Suprapubic skin (tissue), 4 donors: ENCODE results near the gene ASCL5. TPM values are rescaled to one million over a fixed set of nuclear protein-coding genes. Genes with fewer than 3 reads are reported as not detected.

Experiments used
- DNase-seq, 2 donors: peaks; one replicate each; pipeline ENCODE4 v3.0.0-alpha.2; 2019; ENCODE audit warnings: low spot score in 2 of 2
- H3K27ac ChIP-seq: fragments of 200-600 bp; sonication (generic); one replicate; pipeline ENCODE4 v1.5.1; 2019
- H3K27me3 ChIP-seq: fragments of 200-600 bp; sonication (generic); one replicate; pipeline ENCODE4 v1.5.1; 2019
- H3K36me3 ChIP-seq: fragments of 200-600 bp; sonication (generic); one replicate; pipeline ENCODE4 v1.5.1; 2019
- H3K4me1 ChIP-seq: fragments of 200-600 bp; sonication (generic); one replicate; pipeline ENCODE4 v1.5.1; 2019
- H3K4me3 ChIP-seq: fragments of 200-600 bp; sonication (generic); one replicate; pipeline ENCODE4 v1.5.1; 2019; ENCODE audit warnings: mild to moderate bottlenecking
- H3K9me3 ChIP-seq: fragments of 200-600 bp; sonication (generic); one replicate; pipeline ENCODE4 v1.5.1; 2019
- CTCF ChIP-seq, 2 donors: fragments of 200-600 bp in 1 of 2; fragments of 450-650 bp in 1 of 2; sonication (generic) in 1 of 2; IDR thresholded peaks; one replicate each; pipeline ENCODE4 v1.5.1; 2016 to 2019; ENCODE audit warnings: antibody characterized with exemption in 2 of 2, mild to moderate bottlenecking in 1 of 2, moderate library complexity in 1 of 2
- EP300 ChIP-seq: sonication (generic); formaldehyde crosslinking; IDR thresholded peaks from one replicate; pipeline ENCODE4 v1.6.1; 2017; ENCODE audit warnings: antibody characterized with exemption
- POLR2A ChIP-seq, 2 donors: fragments of 450-650 bp; IDR thresholded peaks; one replicate each; pipeline ENCODE4 v1.6.1; 2017; ENCODE audit warnings: antibody characterized with exemption in 2 of 2, mild to moderate bottlenecking in 2 of 2, moderate library complexity in 2 of 2
- POLR2AphosphoS5 ChIP-seq, 3 donors: sonication (generic); formaldehyde crosslinking; IDR thresholded peaks; one replicate each; pipeline ENCODE4 v1.6.1; 2017; ENCODE audit warnings: antibody characterized with exemption in 3 of 3
- WGBS: methylation state at CpG from one replicate; pipeline ENCODE4 v1.1.5; 2018; 5-methylcytosine and 5-hydroxymethylcytosine counted together
- total RNA-seq, 4 donors: library from RNA; depleted of rRNA; stranded (reverse); fragments of >200 nt; gene quantifications; one replicate each; pipeline ENCODE4 v1.1.0, GENCODE V29; 2016

ASCL5 gene
- total RNA-seq, 4 donors from 2014 or later, result not detected

GRCh38 chr1:201072149-201072548, 54.8 kb downstream of the ASCL5 start:
- DNase-seq, result no peak
- Histone ChIP-seq H3K9me3 (no peaks in the 10 kb centered on the region), H3K4me1 (no peaks in the 10 kb centered on the region), H3K4me3 (no peak overlapping the region), H3K27ac (no peak overlapping the region), H3K27me3 (no peaks in the 10 kb centered on the region), H3K36me3 (no peaks in the 10 kb centered on the region)
- 56% methylated on average over 5 of the region's 5 CpGs for WGBS
- TF ChIP-seq POLR2AphosphoS5 (IDR thresholded peaks at IDR 0.05) (no peak), EP300 (no peak), POLR2A (IDR thresholded peaks at IDR 0.05) (no peak), CTCF (IDR thresholded peaks at IDR 0.05) (no peak)

GRCh38 chr1:201069636-201070035, 57.3 kb downstream of the ASCL5 start:
- H3K9me3 ChIP-seq, result no peaks in the 10 kb centered on the region
- H3K4me1 ChIP-seq, result no peaks in the 10 kb centered on the region
- DNase-seq, result no peak
- no peaks in the 10 kb centered on the region for H3K36me3 ChIP-seq
- no peak for TF ChIP-seq POLR2AphosphoS5 (IDR thresholded peaks at IDR 0.05)
- no peak for TF ChIP-seq EP300
- TF ChIP-seq POLR2A (IDR thresholded peaks at IDR 0.05), result no peak
- no peak for TF ChIP-seq CTCF (IDR thresholded peaks at IDR 0.05)
- WGBS, result 88% methylated on average over 3 of the region's 3 CpGs
- H3K4me3 ChIP-seq, result no peak overlapping the region
- H3K27me3 ChIP-seq, result peaks cover 10% of the 10 kb centered on the region
- no peak overlapping the region for H3K27ac ChIP-seq

- WGBS, result 78% methylated on average over 4 of the region's 4 CpGs
- H3K9me3 ChIP-seq, result no peaks in the 10 kb centered on the region
- H3K27me3 ChIP-seq, result peaks cover 10% of the 10 kb centered on the region
- TF ChIP-seq POLR2AphosphoS5 (IDR thresholded peaks at IDR 0.05) (no peak), POLR2A (IDR thresholded peaks at IDR 0.05) (no peak), EP300 (no peak), CTCF (IDR thresholded peaks at IDR 0.05) (no peak)
- H3K27ac ChIP-seq, result no peak overlapping the region
- H3K4me1 ChIP-seq, result no peaks in the 10 kb centered on the region
- H3K4me3 ChIP-seq, result no peak overlapping the region
- no peak for DNase-seq
- H3K36me3 ChIP-seq, result no peaks in the 10 kb centered on the region
Observed at GRCh38 chr1:201068976-201069375, 58.0 kb downstream of the ASCL5 start.

- no peak overlapping the region for H3K27ac ChIP-seq
- H3K4me1 ChIP-seq, result no peaks in the 10 kb centered on the region
- no peaks in the 10 kb centered on the region for H3K36me3 ChIP-seq
- no peak for DNase-seq
- H3K4me3 ChIP-seq, result no peak overlapping the region
- H3K9me3 ChIP-seq, result no peaks in the 10 kb centered on the region
- peaks cover 10% of the 10 kb centered on the region for H3K27me3 ChIP-seq
- TF ChIP-seq POLR2AphosphoS5 (IDR thresholded peaks at IDR 0.05) (no peak), CTCF (IDR thresholded peaks at IDR 0.05) (no peak), EP300 (no peak), POLR2A (IDR thresholded peaks at IDR 0.05) (no peak)
- WGBS, result 89% methylated on average over 4 of the region's 4 CpGs
Observed at GRCh38 chr1:201066986-201067385, 60.0 kb downstream of the ASCL5 start.

- Histone ChIP-seq H3K27me3 (peaks cover 10% of the 10 kb centered on the region), H3K9me3 (no peaks in the 10 kb centered on the region), H3K36me3 (no peaks in the 10 kb centered on the region), H3K27ac (no peak overlapping the region), H3K4me3 (no peak overlapping the region), H3K4me1 (no peaks in the 10 kb centered on the region)
- TF ChIP-seq CTCF (IDR thresholded peaks at IDR 0.05) (no peak), POLR2A (IDR thresholded peaks at IDR 0.05) (no peak), EP300 (no peak), POLR2AphosphoS5 (IDR thresholded peaks at IDR 0.05) (no peak)
- DNase-seq, result no peak
- WGBS, result 93% methylated on average over 10 of the region's 10 CpGs
Observed at GRCh38 chr1:201065686-201066085, 61.3 kb downstream of the ASCL5 start.
